Panc1 (cell line): ENCODE results near the gene SPHKAP. TPM values are rescaled to one million over a fixed set of nuclear protein-coding genes. Genes with fewer than 3 reads are reported as not detected.
"Not testable (repeated sequence)": the region's sequence is repeated elsewhere in the genome, so short reads cannot be mapped to it uniquely, and the experiment has no call there.

ENCODE experiments used
- ATAC-seq: fragments of 200-7000 bp; cut with Tn5 transposase; 2 replicates; pipeline ENCODE4 v1.9.1; 2020; ENCODE audit warnings: mild to moderate bottlenecking, moderate library complexity
- BruUV-seq: library from RNA; stranded (reverse); fragments of 400-500 nt; replicated peaks from 2 replicates; lab custom pipeline; 2021; lab: Mats Ljungman, UMichigan
- CTCF ChIA-PET: fragments of 300-600 bp; sonication (Branson Sonifier 250); formaldehyde crosslinking; loops from one replicate; lab custom pipeline; 2022; ENCODE audit warnings: antibody characterized with exemption; lab: Charles Lee
- POLR2A ChIA-PET: fragments of 300-600 bp; sonication (Branson Sonifier 250); formaldehyde crosslinking; loops from one replicate; lab custom pipeline; 2022; ENCODE audit warnings: antibody characterized with exemption; lab: Charles Lee
- DNase-seq: peaks from one replicate; pipeline ENCODE4 v3.0.0-alpha.2; 2010; ENCODE audit warnings: low read depth, low spot score
- H3K27ac ChIP-seq: 2 replicates; pipeline ENCODE4 v1.5.1; 2011; ENCODE audit warnings: mild to moderate bottlenecking, low read length, inconsistent platforms
- H3K27me3 ChIP-seq: fragments of 200-500 bp; sonication (Bioruptor generic); 2 replicates; pipeline ENCODE4 v1.6.0; 2014; ENCODE audit warnings: low read length, inconsistent platforms; ENCODE audit not compliant: control insufficient read depth, insufficient read depth
- H3K36me3 ChIP-seq: fragments of 200-500 bp; sonication (Bioruptor generic); 2 replicates; pipeline ENCODE4 v1.5.1; 2014; ENCODE audit warnings: inconsistent platforms, mild to moderate bottlenecking, low read length, moderate library complexity; ENCODE audit not compliant: control insufficient read depth, insufficient read depth
- H3K4me1 ChIP-seq: 2 replicates; pipeline ENCODE4 v1.5.1; 2011; ENCODE audit warnings: inconsistent platforms, mild to moderate bottlenecking, low read length, moderate library complexity; ENCODE audit not compliant: control insufficient read depth, insufficient read depth
- H3K4me3 ChIP-seq, 2 experiments: 2 replicates each; pipeline ENCODE4 v1.5.1; 2011 to 2012; ENCODE audit warnings: low read depth in 2 of 2, low read length in 2 of 2, mild to moderate bottlenecking in 2 of 2, inconsistent platforms in 1 of 2, moderate library complexity in 1 of 2
- H3K9me3 ChIP-seq: fragments of 200-500 bp; sonication (Bioruptor generic); 2 replicates; pipeline ENCODE4 v1.5.1; 2014; ENCODE audit warnings: low read depth, mild to moderate bottlenecking, inconsistent platforms, low read length, moderate library complexity; ENCODE audit not compliant: control insufficient read depth, insufficient read depth
- CTCF ChIP-seq: fragments of 450-650 bp; IDR thresholded peaks from 2 replicates; pipeline ENCODE4 v1.5.1; 2017; ENCODE audit warnings: mild to moderate bottlenecking
- POLR2AphosphoS5 ChIP-seq: IDR thresholded peaks from 2 replicates; pipeline ENCODE4 v1.6.1; 2012; ENCODE audit warnings: mild to moderate bottlenecking, low read depth, low read length, moderate library complexity
- SIN3A ChIP-seq: IDR thresholded peaks from 2 replicates; pipeline ENCODE4 v1.6.1; 2012; ENCODE audit warnings: low read depth, mild to moderate bottlenecking, low read length, moderate library complexity, borderline replicate concordance; ENCODE audit not compliant: insufficient read depth
- TCF7L2 ChIP-seq: IDR thresholded peaks from 2 replicates; pipeline ENCODE4 v1.6.1; 2011; ENCODE audit warnings: mild to moderate bottlenecking, low read depth, low read length, inconsistent platforms
- in situ Hi-C: cut with HindIII; loops from 2 replicates; pipeline ENCODE4 v1.10.0; 2016; ENCODE audit warnings: low sequenced_read_pairs, low pct_unique_long_range_greater_than_20kb
- intact Hi-C: fragments of 100-400 bp; cut with micrococcal nuclease; formaldehyde crosslinking; loops from one replicate; pipeline ENCODE4 v1.10.0; 2022; ENCODE audit not compliant: unreplicated experiment
- total RNA-seq: library from RNA; stranded (reverse); gene quantifications from one replicate; pipeline ENCODE4 v1.2.1, GENCODE V29; 2021; ENCODE audit not compliant: unreplicated experiment
- TF ChIP-seq, protein P1 (sequence below), 2 experiments: IDR thresholded peaks; 2 replicates each; pipeline ENCODE4 v1.6.1; 2011 to 2012; ENCODE audit warnings: low read depth in 2 of 2, control low read depth in 1 of 2, low read length in 1 of 2, mild to moderate bottlenecking in 1 of 2, moderate library complexity in 1 of 2; ENCODE audit not compliant: insufficient read depth in 1 of 2

Gene SPHKAP
- total RNA-seq, 1 experiment from 2014 or later = not detected

GRCh38 chr2:228082571-228082970, 98.9 kb downstream of the SPHKAP start:
- TF ChIP-seq CTCF = no peak
- TF ChIP-seq, protein P1, sequence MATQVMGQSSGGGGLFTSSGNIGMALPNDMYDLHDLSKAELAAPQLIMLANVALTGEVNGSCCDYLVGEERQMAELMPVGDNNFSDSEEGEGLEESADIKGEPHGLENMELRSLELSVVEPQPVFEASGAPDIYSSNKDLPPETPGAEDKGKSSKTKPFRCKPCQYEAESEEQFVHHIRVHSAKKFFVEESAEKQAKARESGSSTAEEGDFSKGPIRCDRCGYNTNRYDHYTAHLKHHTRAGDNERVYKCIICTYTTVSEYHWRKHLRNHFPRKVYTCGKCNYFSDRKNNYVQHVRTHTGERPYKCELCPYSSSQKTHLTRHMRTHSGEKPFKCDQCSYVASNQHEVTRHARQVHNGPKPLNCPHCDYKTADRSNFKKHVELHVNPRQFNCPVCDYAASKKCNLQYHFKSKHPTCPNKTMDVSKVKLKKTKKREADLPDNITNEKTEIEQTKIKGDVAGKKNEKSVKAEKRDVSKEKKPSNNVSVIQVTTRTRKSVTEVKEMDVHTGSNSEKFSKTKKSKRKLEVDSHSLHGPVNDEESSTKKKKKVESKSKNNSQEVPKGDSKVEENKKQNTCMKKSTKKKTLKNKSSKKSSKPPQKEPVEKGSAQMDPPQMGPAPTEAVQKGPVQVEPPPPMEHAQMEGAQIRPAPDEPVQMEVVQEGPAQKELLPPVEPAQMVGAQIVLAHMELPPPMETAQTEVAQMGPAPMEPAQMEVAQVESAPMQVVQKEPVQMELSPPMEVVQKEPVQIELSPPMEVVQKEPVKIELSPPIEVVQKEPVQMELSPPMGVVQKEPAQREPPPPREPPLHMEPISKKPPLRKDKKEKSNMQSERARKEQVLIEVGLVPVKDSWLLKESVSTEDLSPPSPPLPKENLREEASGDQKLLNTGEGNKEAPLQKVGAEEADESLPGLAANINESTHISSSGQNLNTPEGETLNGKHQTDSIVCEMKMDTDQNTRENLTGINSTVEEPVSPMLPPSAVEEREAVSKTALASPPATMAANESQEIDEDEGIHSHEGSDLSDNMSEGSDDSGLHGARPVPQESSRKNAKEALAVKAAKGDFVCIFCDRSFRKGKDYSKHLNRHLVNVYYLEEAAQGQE (IDR thresholded peaks at IDR 0.05; ENCODE audit: insufficient read depth in 1 of 2, low read depth in 2 of 2, low read length in 1 of 2) = no peak
- no peak for TF ChIP-seq TCF7L2
- no peak for TF ChIP-seq POLR2AphosphoS5
- TF ChIP-seq SIN3A = no peak
- no peaks in the 10 kb centered on the region for H3K36me3 ChIP-seq
- intact Hi-C loops = no loop called here
- ChIA-PET POLR2A (no interaction called here), CTCF (no interaction called here)
- H3K9me3 ChIP-seq = no peaks in the 10 kb centered on the region
- ATAC-seq = no peak
- DNase-seq = no peak
- no peak overlapping the region for H3K27ac ChIP-seq
- BruUV-seq = no TSS peak
- in situ Hi-C loops = no loop called here
- H3K4me1 ChIP-seq = no peaks in the 10 kb centered on the region
- no peaks in the 10 kb centered on the region for H3K27me3 ChIP-seq
- no peak overlapping the region for H3K4me3 ChIP-seq

DNA sequence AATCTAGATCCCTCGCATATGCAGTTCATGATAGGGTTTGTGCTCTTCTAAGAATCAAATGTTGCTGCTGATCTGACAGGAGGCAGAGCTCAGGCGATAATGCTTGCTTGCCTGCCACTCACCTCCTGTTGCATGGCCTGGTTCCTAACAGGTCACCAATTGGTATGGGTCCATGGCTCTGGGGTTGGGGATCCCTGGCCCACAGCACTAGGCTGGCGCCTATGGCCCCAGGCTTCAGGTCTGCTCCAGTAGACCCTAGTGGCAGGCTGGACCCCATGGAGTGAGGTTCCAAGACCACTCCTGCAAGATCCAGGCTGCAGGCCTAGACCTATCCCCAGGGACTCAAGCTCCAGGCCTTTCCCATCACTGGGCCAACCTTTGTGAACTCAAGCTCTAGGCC, 102.3 kb downstream of the SPHKAP start:
- H3K4me3 ChIP-seq = no peak overlapping the region
- TF ChIP-seq POLR2AphosphoS5 (no peak), SIN3A (no peak), CTCF (no peak), TCF7L2 (no peak)
- TF ChIP-seq, protein P1 (IDR thresholded peaks at IDR 0.05; ENCODE audit: insufficient read depth in 1 of 2, low read depth in 2 of 2, low read length in 1 of 2) = no peak
- no peaks in the 10 kb centered on the region for H3K9me3 ChIP-seq
- H3K27ac ChIP-seq = no peak overlapping the region
- ATAC-seq (no peak), DNase-seq (no peak)
- H3K27me3 ChIP-seq = no peaks in the 10 kb centered on the region
- in situ Hi-C loops = no loop called here
- H3K4me1 ChIP-seq = no peaks in the 10 kb centered on the region
- ChIA-PET CTCF (no interaction called here), POLR2A (no interaction called here)
- no peaks in the 10 kb centered on the region for H3K36me3 ChIP-seq
- intact Hi-C loops = no loop called here
- no TSS peak for BruUV-seq

GRCh38 chr2:228076695-228077094, 104.8 kb downstream of the SPHKAP start:
- H3K27ac ChIP-seq, POLR2A ChIA-PET, H3K27me3 ChIP-seq, H3K9me3 ChIP-seq, H3K36me3 ChIP-seq, in situ Hi-C loops, intact Hi-C loops, DNase-seq, H3K4me3 ChIP-seq, ATAC-seq, H3K4me1 ChIP-seq, CTCF ChIA-PET, BruUV-seq: not testable (repeated sequence)
